Endodermal cell (in vitro differentiated cells): ENCODE measurements around the gene PALLD. TPM values are rescaled to one million over a fixed set of nuclear protein-coding genes. Genes with fewer than 3 reads are reported as not detected.

Experiments
- DNase-seq: peaks from one replicate; pipeline ENCODE4 v3.0.0-alpha.2; 2017
- H3K27ac ChIP-seq: 2 replicates; pipeline ENCODE4 v1.5.1; 2013; ENCODE audit warnings: mild to moderate bottlenecking, low read depth, low read length, moderate library complexity
- H3K27me3 ChIP-seq: 2 replicates; pipeline ENCODE4 v1.6.1; 2013; ENCODE audit warnings: mild to moderate bottlenecking, low read length, moderate library complexity; ENCODE audit not compliant: insufficient read depth, control insufficient read depth, poor library complexity, severe bottlenecking
- H3K36me3 ChIP-seq: 2 replicates; pipeline ENCODE4 v1.7.0; 2013; ENCODE audit warnings: mild to moderate bottlenecking, low read length, moderate library complexity; ENCODE audit not compliant: control insufficient read depth, insufficient read depth
- H3K4me1 ChIP-seq: one replicate; pipeline ENCODE4 v1.7.0; 2013; ENCODE audit warnings: low read length; ENCODE audit not compliant: control insufficient read depth, insufficient read depth
- H3K4me3 ChIP-seq: 2 replicates; pipeline ENCODE4 v1.5.1; 2013; ENCODE audit warnings: mild to moderate bottlenecking, low read length, moderate library complexity
- H3K9ac ChIP-seq: 2 replicates; pipeline ENCODE4 v1.6.1; 2013; ENCODE audit warnings: mild to moderate bottlenecking, low read length, moderate library complexity; ENCODE audit not compliant: poor library complexity, severe bottlenecking; ENCODE audit errors: extremely low read depth
- H3K9me3 ChIP-seq: 2 replicates; pipeline ENCODE4 v1.6.1; 2013; ENCODE audit warnings: mild to moderate bottlenecking, low read length, moderate library complexity; ENCODE audit not compliant: control insufficient read depth
- H3K27ac Mint-ChIP-seq: 2 replicates; pipeline ENCODE4 v1.8.0; 2020; ENCODE audit warnings: mixed read lengths
- H3K27me3 Mint-ChIP-seq: 2 replicates; pipeline ENCODE4 v1.8.0; 2021; ENCODE audit warnings: mild to moderate bottlenecking, mixed read lengths; ENCODE audit not compliant: insufficient read depth
- H3K36me3 Mint-ChIP-seq: 2 replicates; pipeline ENCODE4 v1.8.0; 2020; ENCODE audit warnings: low read depth, mixed read lengths
- H3K4me1 Mint-ChIP-seq: 2 replicates; pipeline ENCODE4 v1.8.0; 2020; ENCODE audit warnings: mixed read lengths
- H3K4me3 Mint-ChIP-seq: 2 replicates; pipeline ENCODE4 v1.8.0; 2020; ENCODE audit warnings: mild to moderate bottlenecking, moderate library complexity, mixed read lengths
- H3K9me3 Mint-ChIP-seq: 2 replicates; pipeline ENCODE4 v1.8.0; 2020; ENCODE audit warnings: mild to moderate bottlenecking, mixed read lengths
- CTCF ChIP-seq: fragments of 200-600 bp; sonication (generic); conservative IDR thresholded peaks from 2 replicates; pipeline ENCODE4 v1.5.0; 2021; ENCODE audit warnings: antibody characterized with exemption, mild to moderate bottlenecking
- WGBS, 2 experiments: methylation state at CpG; one replicate each; pipeline versions ENCODE4 v1.1.5 to v1.1.7; 2013; ENCODE audit warnings: missing lambda C conversion rate in 2 of 2, mixed read lengths in 1 of 2; ENCODE audit not compliant: insufficient coverage in 1 of 2, insufficient read length in 1 of 2; 5-methylcytosine and 5-hydroxymethylcytosine counted together
- total RNA-seq, 2 donors: library from RNA; stranded (reverse); fragmentation: NEBNext Ultra II Directional in 1 of 2; extraction: Animal tissue kit (Norgen Biotek cat#: 25700) in 1 of 2; gene quantifications; 2 replicates in 1 of 2; 3 replicates in 1 of 2; pipeline ENCODE4 v1.2.1, GENCODE V29; 2021

Gene PALLD
- total RNA-seq, 2 donors from 2014 or later, result 51.8 to 86.7 TPM

- peaks cover 13% of the 10 kb centered on the region for H3K4me1 Mint-ChIP-seq
- no peak for TF ChIP-seq CTCF
- 98% methylated on average over 3 of the region's 3 CpGs; no CpG with 5 or more reads in 1 of the 2 experiments for WGBS, 2 experiments
- H3K27ac Mint-ChIP-seq, result no peak overlapping the region
- Histone ChIP-seq H3K4me3 (no peak overlapping the region), H3K27me3 (no peaks in the 10 kb centered on the region), H3K36me3 (no peaks in the 10 kb centered on the region), H3K9me3 (no peaks in the 10 kb centered on the region), H3K4me1 (no peaks in the 10 kb centered on the region), H3K9ac (no peak overlapping the region), H3K27ac (no peak overlapping the region)
- H3K9me3 Mint-ChIP-seq, result no peaks in the 10 kb centered on the region
- no peak for DNase-seq
- peaks cover 6% of the 10 kb centered on the region for H3K27me3 Mint-ChIP-seq
- H3K4me3 Mint-ChIP-seq, result no peak overlapping the region
- H3K36me3 Mint-ChIP-seq, result no peaks in the 10 kb centered on the region
These were observed 329.1 kb downstream of the PALLD start for GRCh38 chr4:168825975-168826374.

GRCh38 chr4:168826620-168827019, 329.8 kb downstream of the PALLD start:
- Mint-ChIP-seq H3K4me1 (peaks cover 14% of the 10 kb centered on the region), H3K36me3 (no peaks in the 10 kb centered on the region), H3K9me3 (no peaks in the 10 kb centered on the region), H3K27me3 (peaks cover 12% of the 10 kb centered on the region), H3K27ac (no peak overlapping the region), H3K4me3 (no peak overlapping the region)
- Histone ChIP-seq H3K9me3 (no peaks in the 10 kb centered on the region), H3K27me3 (no peaks in the 10 kb centered on the region), H3K36me3 (no peaks in the 10 kb centered on the region), H3K9ac (no peak overlapping the region), H3K4me1 (no peaks in the 10 kb centered on the region), H3K27ac (no peak overlapping the region), H3K4me3 (no peak overlapping the region)
- WGBS, 2 experiments, result 90 to 96% methylated on average over 3 of the region's 3 CpGs
- DNase-seq, result no peak
- no peak for TF ChIP-seq CTCF

GRCh38 chr4:168830777-168831512, 334.1 kb downstream of the PALLD start:
- TF ChIP-seq CTCF, result no peak
- Histone ChIP-seq H3K4me3 (peak overlapping the region; percentile 92), H3K9me3 (no peaks in the 10 kb centered on the region), H3K4me1 (no peaks in the 10 kb centered on the region), H3K27ac (no peak overlapping the region), H3K27me3 (no peaks in the 10 kb centered on the region), H3K36me3 (peaks cover 10% of the 10 kb centered on the region), H3K9ac (no peak overlapping the region)
- Mint-ChIP-seq H3K27me3 (peaks cover 40% of the 10 kb centered on the region), H3K4me3 (peak overlapping the region; percentile 82), H3K36me3 (peaks cover 5% of the 10 kb centered on the region), H3K4me1 (peaks cover 3% of the 10 kb centered on the region), H3K27ac (no peak overlapping the region), H3K9me3 (no peaks in the 10 kb centered on the region)
- DNase-seq, result no peak
- WGBS, 2 experiments, result 75 to 76% methylated on average over 6 of the region's 6 CpGs
